Stimulated activated CD8-positive, alpha-beta memory T cell treated with anti-CD3 and anti-CD28 coated beads, Interleukin-4, amount 100 ng/mL, for 48 hours (primary cell): ENCODE measurements around the gene ACTN2.

Source experiments
- DNase-seq: peaks from one replicate; pipeline ENCODE4 v3.0.0-alpha.2; 2020

Gene ACTN2

DNA sequence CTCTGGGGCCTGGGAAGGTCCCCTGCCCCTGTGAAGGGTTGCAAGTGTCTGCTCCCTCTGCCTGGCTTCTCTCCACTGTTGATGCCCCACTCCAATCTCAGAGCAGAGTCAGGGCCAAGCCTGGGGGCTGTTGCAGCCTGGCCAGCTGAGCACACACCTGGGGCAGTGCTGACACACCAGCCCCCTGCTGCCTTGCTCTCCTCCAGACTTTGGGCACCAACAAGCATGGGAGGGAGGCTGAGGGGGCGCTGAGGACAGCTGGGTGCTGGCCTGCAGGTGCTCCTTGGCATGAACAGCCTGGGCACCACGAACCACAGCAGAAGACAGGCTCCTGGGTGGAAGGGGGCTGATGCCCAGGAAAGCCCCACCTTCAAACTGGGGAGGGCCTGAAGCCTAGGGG, 99.2 kb downstream of the ACTN2 start:
- DNase-seq = no peak

DNA sequence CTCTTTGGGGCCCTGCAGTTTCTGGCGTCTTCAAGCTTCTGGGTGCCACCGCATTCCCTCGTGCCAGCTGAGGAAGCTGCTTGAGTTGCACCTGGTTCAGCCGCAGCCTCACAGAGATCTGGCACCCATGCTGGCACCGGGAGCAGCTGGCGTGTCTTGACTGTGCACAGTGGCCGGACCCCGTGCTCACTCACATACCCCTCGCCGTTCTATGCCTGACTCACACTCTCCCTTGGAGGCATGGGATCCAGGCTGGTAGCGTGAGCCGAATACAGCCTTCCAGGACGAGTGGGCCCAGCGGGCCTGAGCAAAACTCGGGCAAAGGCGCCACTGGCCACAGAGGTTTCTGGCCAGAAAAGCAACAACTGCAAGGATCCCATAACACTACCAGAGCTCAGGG, 100.2 kb downstream of the ACTN2 start:
- no peak for DNase-seq

- DNase-seq = no peak
Observed at GRCh38 chr1:236794585-236795034, 108.3 kb downstream of the ACTN2 start.

DNA sequence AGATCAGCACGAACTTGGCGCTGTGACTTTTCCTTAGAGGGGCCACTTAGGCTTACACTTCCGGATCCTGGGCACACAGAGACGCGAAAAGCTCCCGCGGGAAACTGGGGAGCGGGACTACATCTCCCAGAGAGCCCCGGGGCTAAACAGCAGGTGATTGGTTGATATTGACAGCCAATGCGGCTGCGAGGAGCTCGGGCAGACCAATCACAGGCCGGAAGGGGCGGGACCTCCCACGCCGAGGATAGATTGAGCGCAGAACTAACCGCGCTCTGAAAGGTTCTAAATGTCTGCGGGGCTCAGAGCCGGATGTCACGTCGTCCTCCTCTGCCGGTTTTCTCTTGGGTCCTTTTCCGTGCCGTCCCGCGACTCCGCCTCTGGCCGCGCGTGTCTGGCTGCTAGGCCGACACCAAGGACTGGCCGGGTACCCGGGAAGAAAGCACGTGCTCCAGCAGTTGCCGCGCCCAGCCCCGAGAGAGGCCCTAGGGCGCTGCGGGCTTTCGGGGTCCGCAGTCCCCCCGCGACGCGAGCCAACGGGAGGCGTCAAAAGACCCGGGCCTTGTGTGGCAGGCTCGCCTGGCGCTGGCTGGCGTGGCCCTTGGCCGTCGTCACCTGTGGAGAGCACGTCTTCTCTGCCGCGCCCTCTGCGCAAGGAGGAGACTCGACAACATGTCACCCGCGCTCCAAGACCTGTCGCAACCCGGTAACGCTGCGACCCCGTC, 108.9 kb downstream of the ACTN2 start, which contains the start of gene MTR:
MTR (plus strand) TSS at position 258 of the 722 bp plus-strand sequence; CDS start at position 670, 412 bp downstream.
- peak; percentile 97 for DNase-seq

- peak; percentile 80 for DNase-seq
Observed at GRCh38 chr1:236795757-236796667, 109.7 kb downstream of the ACTN2 start.

DNA sequence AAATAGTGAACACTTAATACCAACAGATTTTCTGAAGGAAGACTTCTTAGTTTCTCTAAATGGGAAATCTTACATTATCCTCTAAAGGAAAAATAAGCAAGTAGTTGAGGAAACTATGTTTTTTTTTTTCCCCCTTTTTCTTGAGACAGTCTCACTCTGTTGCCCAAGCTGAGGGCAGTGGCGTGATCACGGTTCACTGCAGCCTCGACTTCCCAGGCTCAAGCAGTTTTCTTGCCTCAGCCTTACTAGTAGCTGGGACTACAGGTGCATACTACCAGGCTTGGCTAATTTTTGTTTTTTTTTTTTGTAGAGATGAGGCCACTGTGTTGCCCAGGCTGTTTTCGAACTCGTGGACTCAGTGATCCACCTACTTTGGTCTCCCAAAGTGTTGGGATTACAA, 112.7 kb downstream of the ACTN2 start:
- DNase-seq = no peak

- no peak for DNase-seq
Observed at GRCh38 chr1:236800002-236800620, 113.8 kb downstream of the ACTN2 start.

GRCh38 chr1:236800623-236801022, 114.3 kb downstream of the ACTN2 start:
- no peak for DNase-seq

DNA sequence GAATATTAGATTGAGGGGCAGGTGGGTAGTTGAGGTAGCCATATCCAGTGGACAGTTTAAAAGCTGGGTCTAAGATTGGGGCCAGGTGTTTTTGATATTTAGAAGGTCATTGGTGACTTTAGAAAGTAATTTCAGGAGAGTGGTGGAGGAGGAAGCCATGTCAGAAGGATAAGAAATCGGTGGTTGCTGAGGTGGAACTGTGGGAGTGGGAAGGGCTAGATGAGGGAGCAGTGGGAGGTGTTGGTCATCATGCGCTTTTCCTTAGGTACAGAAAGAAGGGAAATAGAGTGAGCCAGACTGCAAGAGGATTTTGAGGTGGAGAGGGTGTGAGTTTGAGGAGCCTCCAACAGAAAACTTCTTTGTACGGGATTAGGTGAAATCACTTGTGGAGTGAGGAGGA, 116.0 kb downstream of the ACTN2 start:
- DNase-seq = no peak

- DNase-seq = no peak
Observed at GRCh38 chr1:236806634-236807033, 120.3 kb downstream of the ACTN2 start.

- no peak for DNase-seq
Observed at GRCh38 chr1:236808005-236808404, 121.7 kb downstream of the ACTN2 start.

DNA sequence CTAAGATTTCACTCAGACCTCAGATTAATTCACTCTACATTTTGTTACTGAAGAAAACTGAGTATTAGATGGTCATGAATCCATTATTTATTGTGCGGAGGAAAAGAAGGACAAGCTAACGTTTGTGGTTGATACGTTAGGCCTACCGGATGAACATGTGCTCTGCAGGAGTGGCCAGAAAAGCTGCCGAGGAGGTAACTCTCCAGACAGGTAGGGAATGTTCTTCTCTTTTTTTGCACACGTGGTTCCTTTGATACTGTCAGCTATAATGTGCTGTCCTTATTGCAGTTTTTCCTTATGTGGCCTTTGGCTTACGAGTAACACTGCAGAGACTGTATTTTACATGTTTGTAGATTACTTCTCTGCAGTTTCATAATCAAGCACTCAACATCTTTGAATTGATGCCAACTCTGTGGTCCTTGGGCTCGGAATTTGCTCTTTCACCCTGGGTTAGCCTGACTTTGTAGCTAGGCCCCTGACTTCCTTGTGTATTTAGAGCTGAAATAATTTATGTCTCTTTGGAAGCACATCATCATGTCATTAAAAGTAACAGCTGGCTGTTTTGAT, 122.3 kb downstream of the ACTN2 start:
- DNase-seq = no peak

GRCh38 chr1:236809148-236809547, 122.8 kb downstream of the ACTN2 start:
- DNase-seq = no peak

DNA sequence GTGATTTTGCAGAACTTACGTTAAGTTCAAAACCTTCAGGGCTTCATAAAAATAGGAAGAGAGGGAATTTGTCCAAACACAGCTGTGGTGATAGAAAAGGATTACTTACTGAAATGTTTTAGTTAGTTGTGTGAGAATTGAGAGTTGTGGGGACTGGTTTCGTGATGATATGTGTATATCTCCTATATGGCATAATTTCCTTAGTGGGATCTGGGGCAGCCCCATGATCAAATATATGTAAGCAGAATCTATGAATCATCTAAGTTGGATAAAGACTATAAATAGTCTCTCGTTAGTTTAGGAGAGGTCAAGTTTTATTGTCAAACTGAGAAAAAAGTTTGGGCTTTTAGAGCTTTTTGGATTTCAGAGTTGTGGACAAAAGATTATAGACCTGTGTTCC, 123.7 kb downstream of the ACTN2 start:
- no peak for DNase-seq

- no peak for DNase-seq
Observed at GRCh38 chr1:236812334-236813030, 126.2 kb downstream of the ACTN2 start.
